Peyer's patch (tissue), 4 donors: ENCODE measurements around the gene TSPYL1.

ENCODE experiments used
- CTCF ChIP-seq, 6 experiments: fragments of 450-650 bp in 4 of 6; fragments of 200-600 bp in 2 of 6; sonication (generic) in 1 of 6; IDR thresholded peaks; one replicate each; pipeline ENCODE4 v1.5.1; 2017 to 2019; ENCODE audit warnings: antibody characterized with exemption in 6 of 6, mild to moderate bottlenecking in 3 of 6, moderate library complexity in 1 of 6
- POLR2A ChIP-seq, 2 donors: fragments of 450-650 bp; IDR thresholded peaks; one replicate each; pipeline ENCODE4 v1.5.1; 2017; ENCODE audit warnings: antibody characterized with exemption in 2 of 2, mild to moderate bottlenecking in 2 of 2, moderate library complexity in 2 of 2

DNA sequence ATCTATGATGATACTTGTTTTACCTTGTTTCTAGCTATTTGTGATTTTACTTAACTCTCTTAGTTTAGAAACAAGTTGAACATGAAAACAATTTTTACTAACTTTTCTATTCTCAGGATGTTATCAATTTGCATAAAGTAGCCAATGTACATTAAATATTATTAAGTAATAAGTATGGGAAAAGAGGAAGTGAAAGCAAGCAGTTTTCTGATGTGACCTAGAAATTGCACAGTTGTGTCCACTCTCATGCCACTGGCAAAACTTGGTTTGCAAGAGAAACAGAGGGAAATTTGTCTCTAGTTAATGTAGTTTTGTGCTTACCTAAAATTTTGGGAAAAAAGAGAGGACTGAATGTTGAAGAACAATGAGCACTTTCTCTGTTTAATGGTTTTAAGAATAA lies 19.2 kb upstream of the TSPYL1 start:
- no peak for TF ChIP-seq CTCF (IDR thresholded peaks at IDR 0.05)
- TF ChIP-seq POLR2A (IDR thresholded peaks at IDR 0.05): no peak
